Melanocyte of skin (primary cell): ENCODE data around the gene HECA. TPM values are rescaled to one million over a fixed set of nuclear protein-coding genes. Genes with fewer than 3 reads are reported as not detected.

Experiments used
- total RNA-seq, 2 donors: library from RNA; depleted of rRNA; stranded (reverse); fragments of >200 nt; gene quantifications; 2 replicates each; pipeline ENCODE4 v1.2.3, GENCODE V29; 2012

Gene HECA
- total RNA-seq: 10 to 100 TPM; 11.4 to 12.0 TPM

GRCh38 chr6:139134817-139135577 lies at the start of gene HECA:
TSS of gene HECA (plus strand) at chr6:139135080. CDS start at chr6:139135397, 317 bp downstream.

Other genes with a start within 250 kb of the HECA start
- gene REPS1, start 146.8 kb upstream of the HECA start, total RNA-seq: 10 to 100 TPM; 41.0 to 49.6 TPM
- 100 to 1,000 TPM in 1 of 2 donors, 10 to 100 TPM in 1; 59.5 to 114 TPM for gene ABRACL, start 106.3 kb upstream of the HECA start, total RNA-seq
- gene TXLNB, start 156.9 kb downstream of the HECA start, total RNA-seq: under 1 TPM; 0.33 to 0.69 TPM
- gene CITED2, start 239.6 kb downstream of the HECA start, total RNA-seq: 10 to 100 TPM; 14.0 to 17.9 TPM